HG03432 (cell line): Measurements from ENCODE around the gene TNIK.

Source experiments
- ATAC-seq: cut with Tn5 transposase; IDR thresholded peaks from one replicate; pipeline ENCODE4 v1.9.1; 2021; ENCODE audit warnings: mild to moderate bottlenecking, moderate library complexity; ENCODE audit not compliant: unreplicated experiment

The TNIK gene

GRCh38 chr3:171177056-171177455 lies 283.1 kb downstream of the TNIK start:
- ATAC-seq = no peak

GRCh38 chr3:171176244-171176933 lies 283.8 kb downstream of the TNIK start:
- no peak for ATAC-seq

- ATAC-seq = no peak
These were observed 284.4 kb downstream of the TNIK start for GRCh38 chr3:171175741-171176234.

- ATAC-seq = peak; percentile 45
These were observed 286.5 kb downstream of the TNIK start for GRCh38 chr3:171173736-171174135.

- no peak for ATAC-seq
These were observed 288.1 kb downstream of the TNIK start for GRCh38 chr3:171172070-171172469.

GRCh38 chr3:171169866-171170265 lies 290.3 kb downstream of the TNIK start:
- no peak for ATAC-seq

GRCh38 chr3:171169443-171169842 lies 290.8 kb downstream of the TNIK start:
- no peak for ATAC-seq

GRCh38 chr3:171168551-171168950 lies 291.7 kb downstream of the TNIK start:
- no peak for ATAC-seq

- ATAC-seq = no peak
These were observed 292.1 kb downstream of the TNIK start for GRCh38 chr3:171168086-171168485.

- peak; percentile 41 for ATAC-seq
These were observed 294.2 kb downstream of the TNIK start for GRCh38 chr3:171165983-171166382.

GRCh38 chr3:171165499-171165921 lies 294.7 kb downstream of the TNIK start:
- ATAC-seq = peak; percentile 68

GRCh38 chr3:171164067-171164465 lies 296.1 kb downstream of the TNIK start:
- ATAC-seq = no peak

GRCh38 chr3:171163101-171164066 lies 296.8 kb downstream of the TNIK start:
- no peak for ATAC-seq

GRCh38 chr3:171160325-171160724 lies 299.9 kb downstream of the TNIK start:
- ATAC-seq = no peak

- no peak for ATAC-seq
These were observed 300.4 kb downstream of the TNIK start for GRCh38 chr3:171159822-171160157.

- ATAC-seq = no peak
These were observed 301.0 kb downstream of the TNIK start for GRCh38 chr3:171159024-171159821.

- no peak for ATAC-seq
These were observed 302.2 kb downstream of the TNIK start for GRCh38 chr3:171157980-171158379.

- no peak for ATAC-seq
These were observed 302.9 kb downstream of the TNIK start for GRCh38 chr3:171157286-171157685.

GRCh38 chr3:171156401-171157010 lies 303.7 kb downstream of the TNIK start:
- ATAC-seq = no peak

- ATAC-seq = no peak
These were observed 305.0 kb downstream of the TNIK start for GRCh38 chr3:171155122-171155700.
